Large intestine (tissue), 3 donors: ENCODE data around the gene ASCC1. TPM values are rescaled to one million over a fixed set of nuclear protein-coding genes. Genes with fewer than 3 reads are reported as not detected.

Source experiments
- DNase-seq, 2 donors: peaks; one replicate each; pipeline versions ENCODE4 v3.0.0 to v3.0.0-alpha.2; 2013
- H3K27ac ChIP-seq: one replicate; pipeline ENCODE4 v1.5.1; 2013; ENCODE audit warnings: low read length
- H3K27me3 ChIP-seq: 2 replicates; pipeline ENCODE4 v1.6.1; 2013; ENCODE audit warnings: low read length; ENCODE audit not compliant: control insufficient read depth, insufficient read depth
- H3K36me3 ChIP-seq: 2 replicates; pipeline ENCODE4 v1.6.1; 2013; ENCODE audit warnings: low read length; ENCODE audit not compliant: control insufficient read depth, insufficient read depth
- H3K4me1 ChIP-seq: one replicate; pipeline ENCODE4 v1.6.1; 2013; ENCODE audit warnings: low read length; ENCODE audit not compliant: control insufficient read depth, insufficient read depth
- H3K4me3 ChIP-seq: one replicate; pipeline ENCODE4 v1.5.1; 2013; ENCODE audit warnings: low read length
- H3K9me3 ChIP-seq: one replicate; pipeline ENCODE4 v1.6.1; 2013; ENCODE audit warnings: mild to moderate bottlenecking, low read depth, low read length, moderate library complexity; ENCODE audit not compliant: control insufficient read depth
- WGBS: methylation state at CpG from one replicate; pipeline ENCODE4 v1.1.5; 2013; ENCODE audit warnings: low lambda C conversion rate; ENCODE audit not compliant: insufficient coverage; 5-methylcytosine and 5-hydroxymethylcytosine counted together
- polyA plus RNA-seq: library from polyadenylated mRNA; unstranded; fragments of 120-200 nt; gene quantifications from one replicate; pipeline ENCODE4 v1.2.1, GENCODE V29; 2013

Gene ASCC1
- polyA plus RNA-seq, 1 donor = 23.1 TPM

- no peak for DNase-seq
- Histone ChIP-seq H3K9me3 (no peaks in the 10 kb centered on the region), H3K27ac (no peak overlapping the region), H3K4me3 (no peak overlapping the region), H3K4me1 (peaks cover 12% of the 10 kb centered on the region), H3K27me3 (no peaks in the 10 kb centered on the region), H3K36me3 (no peaks in the 10 kb centered on the region)
- no CpG with 5 or more reads among the region's 18 CpGs for WGBS
Observed at GRCh38 chr10:72066318-72067284, 149.5 kb downstream of the ASCC1 start.

GRCh38 chr10:72065439-72066025, 150.5 kb downstream of the ASCC1 start:
- WGBS = no CpG with 5 or more reads among the region's 13 CpGs
- Histone ChIP-seq H3K4me1 (peaks cover 12% of the 10 kb centered on the region), H3K9me3 (no peaks in the 10 kb centered on the region), H3K27me3 (no peaks in the 10 kb centered on the region), H3K27ac (no peak overlapping the region), H3K36me3 (no peaks in the 10 kb centered on the region), H3K4me3 (no peak overlapping the region)
- DNase-seq = no peak

- Histone ChIP-seq H3K9me3 (no peaks in the 10 kb centered on the region), H3K27ac (no peak overlapping the region), H3K27me3 (no peaks in the 10 kb centered on the region), H3K4me3 (no peak overlapping the region), H3K4me1 (peaks cover 12% of the 10 kb centered on the region), H3K36me3 (no peaks in the 10 kb centered on the region)
- peak; percentile 54 to 65 for DNase-seq
- no CpG with 5 or more reads among the region's 9 CpGs for WGBS
Observed at GRCh38 chr10:72063703-72064391, 152.2 kb downstream of the ASCC1 start.

- no peak for DNase-seq
- no peaks in the 10 kb centered on the region for H3K9me3 ChIP-seq
- H3K4me3 ChIP-seq = no peak overlapping the region
- no peaks in the 10 kb centered on the region for H3K27me3 ChIP-seq
- no peak overlapping the region for H3K27ac ChIP-seq
- H3K36me3 ChIP-seq = no peaks in the 10 kb centered on the region
- H3K4me1 ChIP-seq = peaks cover 12% of the 10 kb centered on the region
- 90% methylated on average over 4 of the region's 29 CpGs for WGBS
Observed at GRCh38 chr10:72062832-72063702, 153.0 kb downstream of the ASCC1 start.

GRCh38 chr10:72062382-72062781, 153.7 kb downstream of the ASCC1 start:
- Histone ChIP-seq H3K4me1 (peaks cover 12% of the 10 kb centered on the region), H3K27me3 (no peaks in the 10 kb centered on the region), H3K27ac (no peak overlapping the region), H3K4me3 (no peak overlapping the region), H3K9me3 (no peaks in the 10 kb centered on the region), H3K36me3 (no peaks in the 10 kb centered on the region)
- WGBS = no CpG with 5 or more reads among the region's 10 CpGs
- no peak for DNase-seq

GRCh38 chr10:72061930-72062329, 154.1 kb downstream of the ASCC1 start:
- H3K27me3 ChIP-seq = no peaks in the 10 kb centered on the region
- H3K4me3 ChIP-seq = no peak overlapping the region
- DNase-seq = no peak
- no CpG with 5 or more reads among the region's 9 CpGs for WGBS
- H3K27ac ChIP-seq = no peak overlapping the region
- no peaks in the 10 kb centered on the region for H3K36me3 ChIP-seq
- H3K4me1 ChIP-seq = peaks cover 12% of the 10 kb centered on the region
- H3K9me3 ChIP-seq = no peaks in the 10 kb centered on the region

- no peaks in the 10 kb centered on the region for H3K36me3 ChIP-seq
- no peak overlapping the region for H3K4me3 ChIP-seq
- DNase-seq = no peak
- H3K27me3 ChIP-seq = no peaks in the 10 kb centered on the region
- peaks cover 12% of the 10 kb centered on the region for H3K4me1 ChIP-seq
- no peak overlapping the region for H3K27ac ChIP-seq
- WGBS = no CpG with 5 or more reads among the region's 5 CpGs
- H3K9me3 ChIP-seq = no peaks in the 10 kb centered on the region
Observed at GRCh38 chr10:72061491-72061890, 154.6 kb downstream of the ASCC1 start.

GRCh38 chr10:72059843-72060822, 155.9 kb downstream of the ASCC1 start:
- DNase-seq = no peak
- Histone ChIP-seq H3K36me3 (no peaks in the 10 kb centered on the region), H3K27me3 (no peaks in the 10 kb centered on the region), H3K9me3 (no peaks in the 10 kb centered on the region), H3K4me3 (no peak overlapping the region), H3K27ac (no peak overlapping the region), H3K4me1 (peaks cover 12% of the 10 kb centered on the region)
- WGBS = no CpG with 5 or more reads among the region's 19 CpGs
